ENCODE results near the gene OGFOD1.
A peak's percentile ranks its signal among the peaks of the same experiment; 100 is the strongest.

Gene OGFOD1

DNA sequence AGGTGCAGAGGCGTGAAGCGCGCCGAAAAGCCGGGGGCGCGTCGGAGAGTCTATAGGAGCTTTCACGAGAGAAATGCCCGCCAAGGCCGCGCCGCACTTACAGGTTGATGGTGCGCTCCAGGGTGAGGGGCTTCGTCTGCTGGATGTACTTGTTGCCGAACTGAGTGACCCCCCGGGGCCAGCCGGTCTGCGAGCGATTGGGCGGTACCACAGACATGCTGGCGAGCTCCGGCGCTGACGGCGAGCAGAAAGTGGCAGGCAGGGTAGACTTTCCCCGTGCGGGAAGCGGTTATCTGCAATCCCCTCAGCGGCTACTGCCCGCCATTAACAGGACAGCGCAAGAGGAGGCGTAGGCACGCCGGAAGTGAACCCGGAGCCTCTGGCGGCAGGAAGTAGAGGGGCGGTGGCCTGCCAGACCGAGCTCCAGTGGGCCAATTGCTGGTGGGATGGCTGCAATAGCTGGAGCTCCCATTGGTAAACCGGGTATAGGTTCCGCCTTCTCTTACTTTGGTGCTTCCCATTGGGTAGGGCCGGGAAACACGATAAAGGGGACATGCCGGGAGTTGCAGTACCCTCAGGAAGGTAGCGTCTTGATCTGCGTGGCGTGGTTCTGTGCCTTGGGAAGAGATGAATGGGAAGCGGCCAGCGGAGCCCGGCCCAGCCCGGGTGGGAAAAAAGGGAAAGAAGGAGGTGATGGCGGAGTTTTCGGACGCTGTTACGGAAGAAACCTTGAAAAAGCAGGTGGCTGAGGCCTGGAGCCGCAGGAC, at the start of gene OGFOD1, which contains the start of gene NUDT21:
Gene OGFOD1 (plus strand): TSS at position 569 of the 767 bp plus-strand sequence. CDS start 59 bp downstream, at position 628.
Gene NUDT21 (minus strand): TSS at position 347 of the 767 bp plus-strand sequence. CDS start 130 bp downstream, at position 217.
- peak; percentile 81 to 91 (median 81) for DNase-seq (ENCODE audit: low read depth in 3 of 3)

DNA sequence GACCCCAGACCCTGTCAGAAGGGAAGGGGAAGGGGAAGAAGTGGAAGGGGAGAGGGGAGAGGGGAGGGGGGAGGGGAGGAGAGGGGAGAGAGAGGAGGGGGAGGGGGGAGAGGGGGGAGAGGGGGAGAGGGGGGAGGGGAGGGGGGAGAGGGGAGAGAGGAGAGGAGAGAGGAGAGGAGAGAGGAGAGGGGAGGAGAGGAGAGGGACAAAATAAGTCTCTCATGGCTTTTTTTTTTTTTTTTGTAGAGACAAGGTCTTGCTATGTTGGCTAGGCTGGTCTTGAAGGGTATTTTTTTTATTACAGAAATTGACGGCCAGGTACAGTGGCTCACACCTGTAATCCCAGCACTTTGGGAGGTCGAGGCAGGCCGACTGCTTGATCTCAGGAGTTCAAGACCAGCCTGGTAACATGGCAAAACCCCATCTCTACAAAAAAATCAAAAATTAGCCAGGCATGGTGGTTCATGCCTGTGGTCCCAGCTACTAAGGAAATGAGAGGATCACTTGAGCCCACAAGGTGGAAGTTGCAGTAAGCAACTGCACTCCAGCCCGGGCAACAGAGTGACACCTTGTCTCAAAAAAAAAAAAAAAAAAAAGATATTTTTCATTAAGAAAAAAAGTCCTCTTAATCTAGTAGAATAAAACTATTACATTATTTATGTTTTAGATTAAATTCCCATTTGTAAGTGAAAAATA, 45.2 kb upstream of the OGFOD1 start:
- DNase-seq (ENCODE audit: low read depth in 3 of 3) = no peak

DNA sequence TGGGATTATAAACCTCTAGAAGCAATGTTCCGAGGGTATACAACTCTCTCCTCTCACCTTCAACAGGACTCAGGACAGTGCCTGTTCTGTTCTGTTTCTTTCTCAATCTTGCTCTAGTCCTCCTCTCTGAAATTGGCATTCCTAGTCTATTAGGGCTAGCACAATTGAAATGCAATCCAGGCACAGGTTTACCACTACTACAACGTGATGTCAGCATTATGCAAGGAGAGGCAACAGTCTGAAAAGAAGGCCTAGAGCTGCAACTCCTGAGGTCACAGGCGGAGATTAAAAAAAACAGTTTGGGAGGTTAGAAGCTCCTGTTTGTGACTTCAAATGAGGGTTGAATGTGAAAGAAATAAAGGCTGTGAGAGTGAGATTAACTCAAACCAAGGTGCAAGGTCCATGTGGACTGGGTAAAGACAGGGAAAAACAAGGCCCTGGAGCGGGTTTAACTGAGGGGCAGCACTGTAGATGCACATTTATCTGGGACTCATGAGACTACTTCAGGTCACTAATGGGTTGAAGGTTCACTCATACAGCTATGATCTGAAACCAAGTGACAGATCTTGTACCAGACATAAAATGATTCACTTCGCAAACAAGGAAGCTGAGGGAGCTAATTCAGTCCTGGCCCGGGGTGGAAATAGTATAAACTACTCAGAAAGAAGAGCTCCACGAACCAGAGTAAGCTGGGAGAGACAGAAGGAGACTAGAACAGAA, 42.8 kb upstream of the OGFOD1 start:
- DNase-seq (ENCODE audit: low read depth in 3 of 3) = no peak

DNA sequence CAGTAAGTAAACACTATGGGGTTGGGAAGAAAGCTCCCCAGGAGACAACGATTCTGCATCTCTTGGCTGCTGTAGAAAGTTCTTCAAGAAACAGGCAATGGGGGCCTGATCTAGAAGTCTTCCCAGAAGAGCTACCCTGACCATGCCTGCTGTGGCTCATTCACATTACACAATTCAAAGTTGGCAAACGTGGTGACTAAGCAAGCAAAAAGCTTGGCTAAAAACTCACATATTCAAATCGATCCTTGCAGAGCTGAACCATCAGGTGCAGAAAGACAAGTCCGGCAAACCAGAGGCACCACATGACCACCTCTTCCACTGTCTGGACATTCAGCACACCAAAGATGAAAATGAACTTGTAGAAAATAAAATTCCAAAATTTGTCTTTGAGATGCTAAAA, 42.2 kb upstream of the OGFOD1 start:
- DNase-seq (ENCODE audit: low read depth in 3 of 3) = no peak

- DNase-seq (ENCODE audit: low read depth in 3 of 3) = no peak
Observed at GRCh38 chr16:56411123-56411522, 40.2 kb upstream of the OGFOD1 start.

- DNase-seq (ENCODE audit: low read depth in 3 of 3) = no peak
Observed at GRCh38 chr16:56411624-56412023, 39.7 kb upstream of the OGFOD1 start.

DNA sequence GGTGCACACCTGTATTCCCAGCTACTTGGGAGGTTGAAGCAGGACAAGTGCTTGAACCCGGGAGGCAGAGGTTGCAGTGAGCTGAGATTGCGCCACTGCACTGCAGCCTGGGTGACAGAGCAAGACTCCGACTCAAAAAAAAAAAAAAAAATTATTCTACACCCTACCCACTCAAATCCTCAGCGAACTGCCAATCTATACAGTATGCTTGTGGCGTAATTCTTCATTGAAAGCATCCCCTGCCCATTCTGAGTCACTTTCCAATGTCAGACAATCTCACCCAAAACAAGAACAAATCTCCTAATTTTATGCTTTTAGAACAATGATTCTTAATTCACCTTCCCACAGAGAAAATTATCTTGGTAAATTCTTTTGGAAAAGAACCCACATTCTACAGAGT, 38.0 kb upstream of the OGFOD1 start:
- DNase-seq (ENCODE audit: low read depth in 3 of 3) = no peak

DNA sequence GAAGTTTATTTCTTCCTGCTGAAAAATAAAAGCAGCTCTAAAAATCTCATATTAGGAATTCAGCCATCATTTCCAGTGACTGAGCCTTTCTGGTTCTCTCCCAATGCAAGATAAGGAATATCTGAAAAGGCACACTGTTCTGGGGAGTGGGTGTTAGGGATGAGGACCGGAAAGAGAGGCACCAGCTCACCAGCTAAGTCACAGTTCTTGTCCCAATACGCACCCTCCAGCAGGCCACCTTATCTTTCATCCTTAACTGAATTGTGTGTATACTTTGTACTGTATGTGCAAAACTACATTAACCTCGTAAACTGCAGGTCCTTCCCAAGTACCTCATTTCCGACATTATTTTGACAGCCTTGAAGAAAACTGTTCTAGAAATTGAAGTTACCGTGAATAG, 37.0 kb upstream of the OGFOD1 start:
- DNase-seq (ENCODE audit: low read depth in 3 of 3) = no peak

- no peak for DNase-seq (ENCODE audit: low read depth in 3 of 3)
Observed at GRCh38 chr16:56415875-56416274, 35.5 kb upstream of the OGFOD1 start.

GRCh38 chr16:56417138-56417537, 34.2 kb upstream of the OGFOD1 start:
- DNase-seq (ENCODE audit: low read depth in 3 of 3) = no peak

GRCh38 chr16:56419740-56420548, 31.4 kb upstream of the OGFOD1 start:
- no peak for DNase-seq (ENCODE audit: low read depth in 3 of 3)

- DNase-seq (ENCODE audit: low read depth in 3 of 3) = no peak
Observed at GRCh38 chr16:56420613-56421012, 30.7 kb upstream of the OGFOD1 start.

GRCh38 chr16:56421313-56421712, 30.0 kb upstream of the OGFOD1 start:
- no peak for DNase-seq (ENCODE audit: low read depth in 3 of 3)

- DNase-seq (ENCODE audit: low read depth in 3 of 3) = no peak
Observed at GRCh38 chr16:56421976-56422669, 29.2 kb upstream of the OGFOD1 start.

- DNase-seq (ENCODE audit: low read depth in 3 of 3) = no peak
Observed at GRCh38 chr16:56422896-56423441, 28.4 kb upstream of the OGFOD1 start.

DNA sequence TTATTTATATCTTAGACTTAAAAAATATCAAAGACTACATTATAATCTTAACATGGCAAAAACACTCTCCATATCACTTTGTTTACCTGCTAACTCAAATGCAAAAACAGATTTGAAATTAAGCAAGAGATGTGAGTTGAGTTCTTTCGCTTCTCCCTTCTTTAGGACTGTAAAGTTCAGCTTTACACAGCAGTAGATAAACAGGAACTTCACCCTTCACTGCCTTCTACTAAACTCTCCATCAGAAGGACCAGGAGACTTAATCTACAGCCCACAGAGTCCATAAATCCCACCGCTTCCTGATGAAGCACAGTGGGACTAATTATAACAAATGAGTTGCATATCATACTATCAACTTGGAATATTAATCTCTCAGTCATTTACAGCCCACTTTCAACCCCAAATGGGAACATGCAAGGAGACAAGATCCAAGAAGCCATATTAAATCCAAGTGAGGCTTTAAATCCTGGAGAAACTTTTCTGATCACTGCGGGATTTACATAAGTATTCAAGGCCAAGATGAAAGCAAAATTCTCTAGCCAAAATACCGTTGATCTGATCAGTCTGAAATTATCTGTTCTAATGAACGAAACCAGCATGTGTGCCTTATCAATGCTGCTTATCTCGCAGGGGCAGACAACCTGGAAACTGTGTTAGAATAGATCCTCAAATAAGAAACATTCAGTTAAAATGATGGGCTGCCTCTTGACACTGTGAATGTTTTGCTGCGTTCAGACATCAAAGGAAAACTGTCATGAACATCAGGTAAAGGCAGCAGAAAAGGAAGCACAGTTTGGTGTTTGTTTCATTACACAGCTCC, 27.6 kb upstream of the OGFOD1 start:
- no peak for DNase-seq (ENCODE audit: low read depth in 3 of 3)

- DNase-seq (ENCODE audit: low read depth in 3 of 3) = no peak
Observed at GRCh38 chr16:56424404-56424764, 27.0 kb upstream of the OGFOD1 start.

- peak in 1 of 3 donors; percentile 33 for DNase-seq (ENCODE audit: low read depth in 3 of 3)
Observed at GRCh38 chr16:56424791-56425438, 26.4 kb upstream of the OGFOD1 start.

DNA sequence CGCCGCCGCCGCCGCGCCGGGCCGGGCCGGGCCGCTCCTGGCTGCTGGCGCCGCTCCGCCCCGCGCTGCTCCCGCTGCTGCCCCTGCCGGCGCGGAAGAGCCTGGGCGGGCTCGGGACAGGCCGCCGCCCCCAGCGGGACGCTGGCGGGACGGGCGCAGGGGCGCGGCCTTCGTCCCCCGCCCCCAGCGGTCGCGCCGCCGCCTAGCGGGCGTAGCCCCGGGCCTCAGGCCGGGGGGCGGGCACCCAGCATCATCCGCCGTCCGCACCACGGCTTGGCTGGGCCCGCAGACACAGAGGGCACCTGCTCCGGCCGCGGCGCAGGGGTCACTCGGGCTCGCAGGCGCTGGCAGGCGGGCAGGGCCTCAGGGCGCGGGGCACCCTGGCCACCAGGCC, 25.9 kb upstream of the OGFOD1 start, which contains the start of gene AMFR:
Gene AMFR (minus strand): TSS at position 107 of the 394 bp plus-strand sequence. CDS start 218 bp downstream, outside the sequence.
- DNase-seq (ENCODE audit: low read depth in 3 of 3) = peak; percentile 32 to 56 (median 37)

Measured in stimulated activated CD4-positive, alpha-beta T cell treated with anti-CD3 and anti-CD28 coated beads, TNF-alpha, amount 100 ng/mL, for 48 hours (primary cell).